NCI-H2227 treated with DMSO at 0.1 percent for 48 hours (cell line): Measurements from ENCODE around the gene MB21D2.

Experiments used
- DNase-seq: peaks from one replicate; lab custom pipeline; 2025; lab: John Stamatoyannopoulos, UW

MB21D2 gene

DNA sequence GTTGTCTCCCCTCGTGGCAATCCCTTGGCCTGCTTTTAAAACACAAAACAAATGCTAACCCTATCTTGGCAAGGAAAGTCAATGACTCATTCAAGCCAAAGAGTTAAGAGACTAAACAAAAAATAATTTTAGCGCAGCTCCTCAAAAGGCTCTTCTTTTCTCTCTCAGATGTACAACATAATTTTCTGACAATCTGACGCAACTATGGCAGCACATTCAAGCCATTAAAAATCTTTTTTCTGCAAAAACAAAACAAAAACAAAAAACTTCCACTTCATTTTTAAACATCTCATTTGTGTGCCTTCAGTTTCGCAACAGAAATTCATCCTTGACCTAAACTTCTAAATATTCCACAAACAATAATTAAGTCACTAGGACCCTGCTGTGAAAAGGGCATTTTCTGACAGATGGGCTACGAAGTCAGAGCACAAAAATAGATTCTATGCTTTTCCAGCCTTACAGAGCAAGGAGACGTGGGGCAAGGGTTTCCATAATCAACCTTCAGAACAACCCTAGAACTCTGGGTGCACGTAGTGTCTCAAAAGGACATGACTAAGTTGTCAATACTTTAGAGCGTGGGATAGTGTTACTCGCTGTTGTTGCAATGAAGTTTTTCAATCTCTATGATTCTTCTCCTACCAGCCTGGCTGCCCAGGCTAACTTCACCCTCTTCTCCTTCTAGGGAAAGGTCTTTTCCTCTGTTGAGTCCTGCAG, 84.3 kb downstream of the MB21D2 start:
- DNase-seq: peak; percentile 48

- no peak for DNase-seq
Measured at GRCh38 chr3:192831801-192832347, 85.8 kb downstream of the MB21D2 start.

GRCh38 chr3:192831111-192831644, 86.5 kb downstream of the MB21D2 start:
- no peak for DNase-seq

GRCh38 chr3:192830291-192831110, 87.2 kb downstream of the MB21D2 start:
- no peak for DNase-seq

DNA sequence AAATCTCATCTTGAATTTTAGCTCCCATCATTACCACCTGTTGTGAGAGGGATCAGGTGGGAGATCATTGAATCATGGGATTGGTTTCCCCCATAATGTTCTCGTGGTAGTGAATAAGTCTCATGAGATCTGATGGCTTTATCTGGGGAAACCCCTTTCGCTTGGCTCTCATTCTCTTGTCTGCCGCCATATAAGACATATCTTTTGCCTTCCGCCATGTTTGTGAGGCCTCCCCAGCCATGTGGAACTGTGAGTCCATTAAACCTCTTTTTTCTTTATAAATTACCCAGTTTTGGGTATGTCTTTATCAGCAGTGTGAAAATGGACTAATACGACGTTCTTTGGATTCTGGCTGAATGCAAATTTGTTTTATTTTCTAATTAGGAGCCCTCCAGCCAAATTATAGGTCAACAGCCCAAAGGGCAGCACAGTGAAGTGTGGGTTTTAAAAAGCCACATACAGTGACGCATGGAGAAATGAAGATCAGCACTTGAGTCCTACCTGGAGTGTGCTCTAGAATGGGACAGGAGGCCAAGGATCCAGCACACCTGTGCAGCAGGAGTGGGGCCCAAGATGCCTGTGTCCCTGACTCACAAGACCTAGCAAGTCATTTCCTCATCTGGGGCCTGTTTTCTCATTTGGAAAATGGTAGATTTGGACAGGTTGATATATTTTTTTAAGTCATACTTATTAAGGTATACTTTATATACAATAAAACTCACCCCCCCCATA, 89.6 kb downstream of the MB21D2 start:
- no peak for DNase-seq

- no peak for DNase-seq
Measured at GRCh38 chr3:192827208-192827607, 90.4 kb downstream of the MB21D2 start.

DNA sequence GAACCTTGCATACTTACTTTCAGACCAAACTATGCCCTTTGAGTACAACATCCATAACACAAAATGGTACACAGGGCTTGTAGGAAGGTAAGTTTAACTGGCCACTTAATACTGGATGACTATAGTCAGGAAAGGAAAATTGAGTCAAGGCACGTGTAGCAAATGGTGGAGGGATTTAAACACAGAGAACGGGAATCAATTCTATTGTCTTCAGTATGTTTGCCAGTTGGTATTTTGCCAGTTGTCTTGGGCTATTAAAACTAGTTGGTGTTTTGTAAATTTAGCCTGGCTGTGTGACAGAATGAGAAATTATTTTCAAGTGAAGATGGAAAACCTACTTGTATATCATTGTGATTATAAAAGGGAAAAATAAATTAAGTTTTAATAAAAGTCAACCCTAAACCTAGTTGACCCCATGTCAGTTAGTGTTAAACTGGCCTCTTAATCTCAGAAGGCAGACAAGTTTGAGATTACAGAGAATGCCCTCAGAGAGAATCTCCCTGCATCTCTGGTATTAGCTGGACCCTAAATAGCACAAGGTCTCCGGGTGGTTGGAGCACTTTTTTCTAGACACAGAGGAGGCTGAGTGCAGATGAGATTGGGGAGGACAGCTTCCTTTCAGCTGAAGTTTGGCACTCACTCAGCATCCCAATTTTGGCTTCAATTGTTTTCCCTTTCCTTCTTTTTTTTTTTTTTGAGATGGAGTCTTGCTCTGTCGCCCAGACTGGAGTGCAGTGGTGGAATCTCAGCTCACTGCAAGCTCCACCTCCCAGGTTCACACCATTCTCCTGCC, 91.2 kb downstream of the MB21D2 start:
- no peak for DNase-seq

DNA sequence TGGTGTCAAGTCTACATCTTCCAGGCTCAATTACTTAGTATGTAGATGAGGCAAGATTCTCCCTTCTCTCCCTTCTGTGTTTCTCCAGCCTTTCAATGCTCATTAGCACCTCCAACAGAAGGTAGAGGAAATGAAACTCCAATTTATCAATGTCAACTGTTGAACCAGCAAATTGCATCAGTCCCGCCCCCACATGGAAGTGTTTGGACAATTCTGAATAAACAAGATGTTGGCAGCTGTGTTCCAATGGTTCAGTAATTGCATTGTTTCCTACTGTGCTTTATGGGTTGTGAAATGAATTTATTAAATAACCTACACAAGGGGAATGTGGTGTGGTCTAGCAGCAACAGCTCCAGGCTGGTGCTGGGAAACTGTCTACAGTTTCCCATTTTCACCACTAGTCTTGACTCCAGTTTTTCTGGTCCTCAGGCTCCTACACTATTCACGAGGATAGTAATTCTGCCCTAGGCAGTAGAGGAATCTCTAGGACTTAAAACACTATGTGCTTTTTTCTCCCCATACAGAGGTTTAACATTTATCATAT, 91.9 kb downstream of the MB21D2 start:
- DNase-seq: peak; percentile 55

GRCh38 chr3:192825216-192825615, 92.4 kb downstream of the MB21D2 start:
- DNase-seq: no peak

DNA sequence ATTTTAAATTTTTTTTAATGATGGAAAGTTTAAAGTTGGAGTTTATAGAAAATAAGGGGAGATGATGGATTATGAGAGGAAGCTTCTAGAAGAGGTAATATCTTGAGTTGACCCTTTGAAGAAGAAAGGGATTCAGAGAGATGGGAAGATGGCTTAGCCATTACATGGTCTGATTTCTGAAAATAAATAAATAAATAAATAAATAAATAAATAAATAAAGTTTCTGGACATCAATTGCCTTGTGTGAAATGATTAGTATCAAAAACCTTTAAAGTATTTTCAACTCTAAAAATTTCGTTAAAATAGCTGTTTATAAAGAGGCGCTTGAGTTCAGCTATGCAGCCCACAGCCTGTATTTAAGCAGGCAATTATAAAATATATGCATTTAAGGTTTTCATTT, 93.3 kb downstream of the MB21D2 start:
- no peak for DNase-seq

DNA sequence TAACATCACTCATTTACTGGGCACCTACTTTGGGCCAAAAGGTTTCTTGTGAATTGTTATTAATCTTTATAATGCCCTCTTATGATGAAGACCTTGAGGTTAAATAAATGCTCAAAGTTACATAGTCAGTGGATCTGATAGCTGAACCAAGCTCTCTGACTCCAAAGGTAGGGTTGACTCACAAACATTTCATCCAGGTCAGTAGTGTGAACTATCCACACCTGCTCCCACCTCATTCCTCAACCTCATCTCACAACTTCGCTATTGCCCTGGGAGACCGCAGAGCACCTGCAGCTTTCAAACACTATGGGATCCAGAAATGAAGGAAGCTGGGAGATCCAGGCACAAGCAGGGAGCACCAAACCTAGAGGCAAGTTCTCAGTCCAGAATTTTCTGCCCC, 96.5 kb downstream of the MB21D2 start:
- no peak for DNase-seq

DNA sequence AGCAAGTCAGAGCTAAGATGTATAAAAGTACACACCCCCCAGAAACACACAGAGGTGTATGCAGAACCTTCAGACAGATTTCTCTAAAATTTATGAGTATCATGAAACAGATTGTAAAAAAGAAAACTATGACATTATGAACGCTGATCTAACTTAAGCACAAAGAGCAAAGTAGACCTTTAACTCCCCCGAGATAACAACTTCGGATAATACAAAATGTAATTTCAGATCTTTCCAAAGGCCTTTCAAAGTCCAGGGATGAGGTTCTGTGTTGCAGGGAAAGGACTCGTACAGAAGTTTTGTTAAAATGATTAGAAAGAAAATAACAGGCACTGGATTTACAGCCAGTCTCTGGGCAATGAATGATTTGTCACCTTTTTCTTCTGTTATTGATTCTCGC, 97.5 kb downstream of the MB21D2 start:
- DNase-seq: no peak

DNA sequence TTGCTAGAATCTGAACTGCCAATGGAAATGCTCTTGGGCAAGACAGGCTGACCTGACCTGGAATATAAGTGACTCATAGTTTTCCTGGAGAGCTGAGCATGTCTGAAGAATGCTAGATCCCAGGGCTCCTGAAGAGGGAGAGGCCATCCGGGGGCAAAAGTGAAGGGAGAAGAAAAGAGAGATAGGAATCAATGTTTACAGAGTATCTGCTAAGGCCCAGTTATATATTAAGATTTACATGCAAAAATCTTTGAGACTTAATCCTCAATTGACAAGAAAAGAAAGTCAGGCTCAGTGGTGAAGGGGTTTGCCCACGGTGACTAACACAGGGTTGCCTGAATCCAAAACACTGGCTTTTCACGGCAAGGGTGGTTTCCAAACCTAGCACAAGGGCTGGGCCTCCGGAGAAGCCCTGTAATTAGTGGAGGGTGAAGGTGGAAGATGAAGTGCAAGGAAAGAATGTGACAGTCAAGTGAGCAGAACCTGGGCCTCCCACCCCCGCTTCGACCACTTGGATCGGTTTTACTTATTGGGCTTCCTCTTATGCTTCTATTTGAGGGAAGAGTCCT, 98.6 kb downstream of the MB21D2 start:
- DNase-seq: no peak

GRCh38 chr3:192818126-192818525, 99.5 kb downstream of the MB21D2 start:
- DNase-seq: no peak

DNA sequence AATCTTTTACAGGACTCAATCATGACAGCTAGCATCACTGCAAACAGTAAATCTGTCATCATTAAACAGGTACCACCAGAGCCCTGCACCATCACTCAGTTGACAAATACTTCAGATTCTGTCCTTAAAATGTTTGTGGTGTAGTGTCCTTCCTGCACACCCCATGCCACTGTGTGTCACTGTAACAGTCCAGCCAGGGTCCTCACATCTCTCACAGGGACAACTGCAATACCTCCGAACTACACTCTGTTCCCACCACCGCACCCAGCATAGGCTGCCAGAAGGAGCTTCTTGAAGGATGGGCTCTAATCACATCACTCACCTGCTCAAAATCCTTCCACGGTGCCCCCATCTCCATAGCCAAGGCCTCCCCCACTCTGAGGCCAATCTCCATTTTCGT, 100.2 kb downstream of the MB21D2 start:
- DNase-seq: no peak

DNA sequence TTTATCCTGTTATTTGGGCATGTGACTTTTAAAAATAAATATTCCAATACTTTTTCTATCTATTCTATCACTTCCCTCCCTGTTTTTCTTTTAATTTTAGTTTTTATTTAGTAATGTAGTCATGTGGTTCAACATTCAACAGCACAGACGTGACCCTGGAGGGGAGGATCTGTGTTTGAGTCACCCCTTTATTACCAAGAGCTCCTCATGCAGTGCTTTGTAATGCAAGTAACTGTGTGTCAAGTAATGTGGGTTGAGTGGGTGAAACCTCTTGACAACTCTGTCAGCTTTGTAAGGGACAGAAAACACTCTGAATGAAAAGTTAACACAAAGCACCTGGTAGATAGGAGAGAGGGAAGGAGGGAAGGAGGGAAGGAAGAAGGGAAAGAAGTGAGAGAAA, 100.6 kb downstream of the MB21D2 start:
- no peak for DNase-seq

DNA sequence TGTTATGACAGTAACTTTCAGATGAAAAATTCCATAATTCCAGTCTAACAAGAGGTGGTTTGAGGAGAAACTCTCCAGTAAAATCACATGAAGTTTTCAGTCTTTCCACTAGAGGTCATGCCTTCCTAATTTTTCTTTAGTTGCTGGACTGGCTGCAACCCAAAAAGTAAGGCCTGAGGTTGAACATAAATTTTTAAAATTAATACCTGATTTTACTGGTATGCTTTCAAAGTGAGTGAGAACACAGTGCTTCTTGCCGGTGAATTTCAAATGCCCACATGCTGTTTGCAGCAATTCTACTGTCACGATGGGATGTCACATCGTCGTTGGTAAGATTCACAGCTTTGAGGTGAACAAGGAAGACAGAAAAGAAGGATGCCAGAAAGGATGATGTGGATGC, 101.3 kb downstream of the MB21D2 start:
- DNase-seq: peak; percentile 72

DNA sequence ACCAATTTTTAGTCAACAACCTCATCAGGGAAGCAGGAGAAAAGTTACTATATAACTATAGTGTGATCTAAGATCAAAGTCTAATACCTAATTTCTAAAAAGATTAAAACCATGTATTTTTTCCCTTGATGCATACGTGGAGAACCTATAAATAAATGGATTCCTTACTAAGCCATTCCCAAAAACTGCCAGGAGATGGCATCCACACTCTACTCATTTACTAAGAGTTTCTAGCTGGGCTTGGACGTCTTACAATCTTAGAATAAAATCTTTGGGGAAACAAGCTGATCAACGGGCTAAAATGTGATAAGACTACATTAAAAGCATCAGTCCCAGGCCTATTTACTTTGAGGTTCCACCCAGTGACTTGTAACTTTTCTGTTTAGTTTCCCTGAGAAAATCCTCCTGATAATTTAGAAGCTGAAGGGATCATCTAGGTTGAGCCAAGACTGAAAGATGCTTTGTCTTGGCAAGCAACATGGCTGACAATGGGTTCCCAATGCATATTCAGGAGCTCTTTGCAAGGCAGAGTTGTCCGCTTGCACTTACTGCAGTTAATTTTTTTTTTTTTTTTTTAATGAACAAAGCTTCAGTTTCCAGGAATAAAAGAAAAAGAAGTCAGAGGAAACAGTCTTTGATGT, 104.8 kb downstream of the MB21D2 start:
- DNase-seq: peak; percentile 72

DNA sequence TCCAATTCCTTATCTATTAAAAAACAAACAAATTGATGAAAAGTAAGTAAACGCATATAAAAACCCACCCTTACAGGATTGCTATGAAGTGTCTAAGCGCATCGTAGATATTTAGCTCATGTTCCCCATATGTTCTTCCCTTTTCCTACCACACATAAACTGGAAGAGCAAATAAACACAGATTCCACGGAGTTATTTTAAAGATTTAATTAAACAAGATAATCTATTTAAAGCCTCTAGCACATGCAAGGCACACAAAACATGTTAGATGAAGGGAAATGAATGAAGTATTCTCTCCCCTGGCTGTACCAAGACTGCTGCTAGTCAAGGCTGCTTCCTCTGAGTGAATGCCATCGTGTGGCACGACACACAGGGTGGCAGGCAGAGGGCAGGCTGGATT, 111.9 kb downstream of the MB21D2 start:
- no peak for DNase-seq

DNA sequence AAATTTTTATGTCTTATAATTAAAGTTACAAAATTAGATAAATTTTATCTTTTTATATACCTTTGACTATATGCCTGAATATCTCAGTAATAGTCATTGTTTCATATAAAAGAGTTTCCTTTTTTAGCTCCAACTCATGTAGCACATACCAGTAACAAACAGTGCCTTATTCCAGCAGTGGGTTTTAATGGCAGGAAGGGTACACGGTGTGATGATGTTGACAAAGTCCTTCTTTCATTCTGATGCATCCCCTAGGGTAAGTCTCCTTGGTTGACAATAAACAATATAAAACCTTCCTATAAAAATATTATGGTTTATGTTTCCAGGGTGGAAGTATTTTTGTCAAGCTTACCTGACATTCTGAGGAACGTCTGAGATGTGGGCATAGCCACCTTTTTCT, 113.2 kb downstream of the MB21D2 start:
- DNase-seq: no peak
